GM12875 (cell line): ENCODE data around the gene CAPZB.

Source experiments
- H3K4me3 ChIP-seq: one replicate; pipeline ENCODE4 v1.5.1; 2011; ENCODE audit warnings: low read depth, low read length, control low read depth
- CTCF ChIP-seq: IDR thresholded peaks from 2 replicates; pipeline ENCODE4 v1.5.1; 2011; ENCODE audit warnings: low read depth, mild to moderate bottlenecking, control low read depth, inconsistent platforms, low read length, moderate library complexity, borderline replicate concordance; ENCODE audit not compliant: insufficient read depth

The CAPZB gene

DNA sequence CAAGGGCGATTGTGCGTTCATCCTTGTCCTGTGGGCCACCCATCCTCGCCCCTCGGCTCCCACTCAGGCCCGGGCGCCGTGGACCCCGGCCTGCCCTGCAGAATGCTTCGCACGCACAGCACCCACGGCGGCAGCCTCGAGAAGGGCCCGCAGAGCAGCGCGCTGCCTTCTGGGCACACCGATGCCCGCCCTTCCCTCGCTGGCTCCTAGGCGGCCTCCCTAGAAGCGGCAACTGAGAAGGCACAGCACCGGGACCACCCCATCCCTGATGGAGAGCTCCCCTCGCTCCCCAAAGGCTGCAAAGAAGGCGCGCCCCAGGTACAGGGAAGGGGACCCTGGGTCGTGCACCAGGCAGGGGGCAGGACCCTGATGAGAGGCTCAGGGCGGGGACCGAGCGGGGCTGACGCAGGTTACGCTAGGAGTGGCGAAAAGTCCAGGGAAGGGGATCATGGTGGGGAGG, 971 bp downstream of the CAPZB start:
- no peak for TF ChIP-seq CTCF
- H3K4me3 ChIP-seq, result peak overlapping the region; percentile 86

- no peak for TF ChIP-seq CTCF
- H3K4me3 ChIP-seq, result peak overlapping the region; percentile 86
Observed at GRCh38 chr1:19483691-19484090, 1.6 kb downstream of the CAPZB start.

- peak overlapping the region; percentile 86 for H3K4me3 ChIP-seq
- TF ChIP-seq CTCF, result no peak
Observed at GRCh38 chr1:19483261-19483660, 2.1 kb downstream of the CAPZB start.

DNA sequence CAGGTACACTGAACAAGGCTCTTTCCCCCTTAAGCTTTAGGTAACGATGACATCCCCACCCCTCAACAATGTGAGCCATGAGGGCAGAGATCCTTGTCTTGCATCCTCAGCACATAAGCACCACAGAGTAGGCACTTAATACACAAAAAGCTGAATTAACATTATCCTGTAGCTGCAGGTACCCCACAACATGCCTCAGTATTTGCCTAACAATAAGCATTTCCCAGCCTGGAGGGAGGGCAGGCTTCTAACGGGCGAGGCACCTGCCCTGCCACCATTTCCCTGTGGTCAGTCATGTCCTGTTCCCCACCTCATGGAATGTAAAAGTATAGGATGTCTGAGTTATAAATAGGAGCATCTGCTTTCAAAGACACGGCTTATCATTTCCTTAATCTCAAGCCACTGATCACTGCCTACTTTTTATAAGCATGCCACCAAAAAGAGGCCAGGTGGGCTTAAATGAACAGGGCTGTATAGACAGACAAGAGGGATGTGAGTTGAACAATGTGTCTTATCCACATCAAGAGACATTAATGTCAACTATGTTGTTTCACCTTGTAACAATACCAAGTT, 3.4 kb downstream of the CAPZB start:
- H3K4me3 ChIP-seq, result no peak overlapping the region
- no peak for TF ChIP-seq CTCF

- H3K4me3 ChIP-seq, result no peak overlapping the region
- no peak for TF ChIP-seq CTCF
Observed at GRCh38 chr1:19480282-19480681, 5.1 kb downstream of the CAPZB start.

DNA sequence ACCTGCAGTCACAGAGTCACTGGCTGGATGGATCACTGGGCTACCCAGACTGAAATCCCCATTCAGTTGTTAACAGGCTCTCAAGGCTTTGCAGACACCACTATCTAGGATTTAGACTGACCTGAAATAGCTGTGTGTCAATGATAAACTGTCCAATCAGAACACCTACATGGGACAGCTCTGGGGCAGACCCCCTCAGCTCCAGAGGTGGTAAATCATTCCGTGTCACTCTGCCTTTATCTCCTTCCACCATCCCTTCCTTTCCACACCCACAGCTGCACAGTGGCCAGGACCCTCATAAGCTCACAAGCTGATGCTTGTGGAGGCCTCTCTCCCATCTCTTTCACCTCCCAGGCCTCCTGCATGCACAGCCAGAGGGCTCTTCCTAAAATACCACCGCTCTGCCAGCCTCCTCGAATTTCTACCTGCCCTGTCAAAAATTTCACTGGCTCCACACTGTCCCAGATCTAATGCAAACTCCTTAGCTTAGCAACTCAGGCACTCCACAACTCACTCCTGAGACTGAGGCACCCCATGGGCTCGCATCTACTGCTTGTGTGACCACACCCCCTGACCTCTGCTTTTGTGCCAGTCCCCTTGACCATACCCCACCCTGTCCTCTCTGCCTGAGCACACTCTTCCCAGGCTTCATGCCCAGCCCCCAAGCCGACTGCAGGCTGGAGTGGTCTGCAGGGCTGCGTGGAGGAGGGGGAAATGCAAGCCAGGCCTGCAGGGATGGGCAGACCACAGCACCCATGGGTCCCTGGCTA, 5.8 kb downstream of the CAPZB start:
- H3K4me3 ChIP-seq, result no peak overlapping the region
- no peak for TF ChIP-seq CTCF

GRCh38 chr1:19478322-19478721, 7.0 kb downstream of the CAPZB start:
- no peak for TF ChIP-seq CTCF
- H3K4me3 ChIP-seq, result no peak overlapping the region
